OCI-LY1 (cell line): Measurements from ENCODE around the gene SH3BGR.

ENCODE experiments used
- H2AFZ ChIP-seq: fragments of 200-600 bp; sonication (generic), shearing (Covaris generic); 2 replicates; pipeline ENCODE4 v1.6.0; 2014; ENCODE audit warnings: antibody characterized with exemption, mild to moderate bottlenecking, low read length
- H3F3A ChIP-seq: fragments of 200-600 bp; sonication (generic), shearing (Covaris generic); 2 replicates; pipeline ENCODE4 v1.6.0; 2014; ENCODE audit warnings: mild to moderate bottlenecking, antibody characterized with exemption, low read length, moderate library complexity; ENCODE audit not compliant: insufficient read depth
- H3K27ac ChIP-seq: fragments of 200-600 bp; sonication (generic); 2 replicates; pipeline ENCODE4 v1.5.1; 2014; ENCODE audit warnings: low read length, mixed run types, mild to moderate bottlenecking, low read depth; ENCODE audit not compliant: poor library complexity, severe bottlenecking
- H3K27me3 ChIP-seq: fragments of 200-600 bp; sonication (generic); 2 replicates; pipeline ENCODE4 v1.6.0; 2014; ENCODE audit warnings: antibody characterized with exemption, mild to moderate bottlenecking, low read length, moderate library complexity; ENCODE audit not compliant: insufficient read depth
- H3K36me3 ChIP-seq: fragments of 200-600 bp; sonication (generic); 2 replicates; pipeline ENCODE4 v1.6.1; 2014; ENCODE audit warnings: mild to moderate bottlenecking, antibody characterized with exemption, low read length, moderate library complexity, mixed read lengths; ENCODE audit not compliant: insufficient read depth
- H3K4me1 ChIP-seq: fragments of 200-600 bp; sonication (generic); 2 replicates; pipeline ENCODE4 v1.5.1; 2014; ENCODE audit warnings: mild to moderate bottlenecking, low read length, moderate library complexity; ENCODE audit not compliant: insufficient read depth, severe bottlenecking
- H3K4me2 ChIP-seq: fragments of 200-600 bp; sonication (generic), shearing (Covaris generic); 2 replicates; pipeline ENCODE4 v1.6.1; 2014; ENCODE audit warnings: low read length
- H3K4me3 ChIP-seq: fragments of 200-600 bp; sonication (generic); 2 replicates; pipeline ENCODE4 v1.5.1; 2014; ENCODE audit warnings: low read length, low read depth, mild to moderate bottlenecking, mixed read lengths; ENCODE audit not compliant: poor library complexity, severe bottlenecking
- H3K79me2 ChIP-seq: fragments of 200-600 bp; shearing (Covaris generic); 2 replicates; pipeline ENCODE4 v1.6.1; 2016; ENCODE audit warnings: mixed run types, low read length, mixed read lengths; ENCODE audit not compliant: insufficient read depth
- H3K9ac ChIP-seq: fragments of 200-600 bp; sonication (generic), shearing (Covaris generic); 2 replicates; pipeline ENCODE4 v1.6.1; 2014; ENCODE audit warnings: mild to moderate bottlenecking, low read length, mixed read lengths
- H3K9me2 ChIP-seq: fragments of 200-600 bp; sonication (generic), shearing (Covaris generic); 2 replicates; pipeline ENCODE4 v1.6.1; 2014; ENCODE audit warnings: low read depth, mild to moderate bottlenecking, low read length, mixed read lengths
- H3K9me3 ChIP-seq: fragments of 200-600 bp; shearing (Covaris generic); 2 replicates; pipeline ENCODE4 v1.6.1; 2014; ENCODE audit warnings: low read length, mixed read lengths
- H4K20me1 ChIP-seq: fragments of 200-600 bp; sonication (generic), shearing (Covaris generic); 2 replicates; pipeline ENCODE4 v1.6.0; 2016; ENCODE audit warnings: mild to moderate bottlenecking, low read length; ENCODE audit not compliant: insufficient read depth
- EZH2 ChIP-seq: fragments of 200-600 bp; sonication (generic), shearing (Covaris generic); IDR thresholded peaks from 2 replicates; pipeline ENCODE4 v1.8.0; 2017; ENCODE audit warnings: borderline replicate concordance, mixed run types, mild to moderate bottlenecking, antibody characterized with exemption, low read length, moderate library complexity, mixed read lengths
- TF ChIP-seq, protein P1 (sequence below): fragments of 200-600 bp; sonication (generic), shearing (Covaris generic); IDR thresholded peaks from 2 replicates; pipeline ENCODE4 v1.5.1; 2017; ENCODE audit warnings: mild to moderate bottlenecking, antibody characterized with exemption, low read length, moderate library complexity, mixed read lengths

The SH3BGR gene

DNA sequence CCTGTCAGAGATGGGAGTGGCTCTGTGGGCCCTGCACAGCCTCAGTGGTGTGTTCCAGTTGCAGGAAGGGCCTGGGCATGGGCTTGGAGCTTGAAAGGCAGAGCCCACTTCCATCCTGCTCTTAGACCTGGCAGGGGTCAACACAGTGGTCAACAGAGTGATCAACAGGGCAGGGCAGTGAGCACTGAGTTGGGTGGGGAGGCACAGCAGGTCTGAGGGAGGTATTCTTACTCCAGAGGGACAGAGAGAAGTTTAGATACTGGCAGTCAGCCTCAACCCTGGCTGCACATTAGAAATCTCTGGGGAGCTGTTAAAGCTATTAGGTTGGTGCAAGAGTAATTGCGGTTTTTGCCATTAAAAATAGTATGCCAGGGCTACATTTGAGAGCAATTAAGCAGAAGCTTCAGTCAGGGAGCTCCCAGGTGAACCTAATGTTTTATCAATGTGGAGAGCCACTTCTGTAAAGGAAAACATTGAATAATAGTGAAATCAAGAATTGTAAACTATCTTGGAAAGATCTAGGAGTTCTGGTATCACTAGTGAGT is 37.7 kb downstream of the SH3BGR start:
- no peaks in the 10 kb centered on the region for H3K27me3 ChIP-seq
- no peak overlapping the region for H3K9ac ChIP-seq
- no peak overlapping the region for H2AFZ ChIP-seq
- no peaks in the 10 kb centered on the region for H3K4me1 ChIP-seq
- no peaks in the 10 kb centered on the region for H3F3A ChIP-seq
- TF ChIP-seq, protein P1, sequence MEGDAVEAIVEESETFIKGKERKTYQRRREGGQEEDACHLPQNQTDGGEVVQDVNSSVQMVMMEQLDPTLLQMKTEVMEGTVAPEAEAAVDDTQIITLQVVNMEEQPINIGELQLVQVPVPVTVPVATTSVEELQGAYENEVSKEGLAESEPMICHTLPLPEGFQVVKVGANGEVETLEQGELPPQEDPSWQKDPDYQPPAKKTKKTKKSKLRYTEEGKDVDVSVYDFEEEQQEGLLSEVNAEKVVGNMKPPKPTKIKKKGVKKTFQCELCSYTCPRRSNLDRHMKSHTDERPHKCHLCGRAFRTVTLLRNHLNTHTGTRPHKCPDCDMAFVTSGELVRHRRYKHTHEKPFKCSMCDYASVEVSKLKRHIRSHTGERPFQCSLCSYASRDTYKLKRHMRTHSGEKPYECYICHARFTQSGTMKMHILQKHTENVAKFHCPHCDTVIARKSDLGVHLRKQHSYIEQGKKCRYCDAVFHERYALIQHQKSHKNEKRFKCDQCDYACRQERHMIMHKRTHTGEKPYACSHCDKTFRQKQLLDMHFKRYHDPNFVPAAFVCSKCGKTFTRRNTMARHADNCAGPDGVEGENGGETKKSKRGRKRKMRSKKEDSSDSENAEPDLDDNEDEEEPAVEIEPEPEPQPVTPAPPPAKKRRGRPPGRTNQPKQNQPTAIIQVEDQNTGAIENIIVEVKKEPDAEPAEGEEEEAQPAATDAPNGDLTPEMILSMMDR: no peak
- TF ChIP-seq EZH2: no peak
- no peak overlapping the region for H3K4me3 ChIP-seq
- H4K20me1 ChIP-seq: no peaks in the 10 kb centered on the region
- H3K9me2 ChIP-seq: no peaks in the 10 kb centered on the region
- no peaks in the 10 kb centered on the region for H3K36me3 ChIP-seq
- no peaks in the 10 kb centered on the region for H3K9me3 ChIP-seq
- H3K27ac ChIP-seq: no peak overlapping the region
- H3K4me2 ChIP-seq: no peak overlapping the region
- no peaks in the 10 kb centered on the region for H3K79me2 ChIP-seq

DNA sequence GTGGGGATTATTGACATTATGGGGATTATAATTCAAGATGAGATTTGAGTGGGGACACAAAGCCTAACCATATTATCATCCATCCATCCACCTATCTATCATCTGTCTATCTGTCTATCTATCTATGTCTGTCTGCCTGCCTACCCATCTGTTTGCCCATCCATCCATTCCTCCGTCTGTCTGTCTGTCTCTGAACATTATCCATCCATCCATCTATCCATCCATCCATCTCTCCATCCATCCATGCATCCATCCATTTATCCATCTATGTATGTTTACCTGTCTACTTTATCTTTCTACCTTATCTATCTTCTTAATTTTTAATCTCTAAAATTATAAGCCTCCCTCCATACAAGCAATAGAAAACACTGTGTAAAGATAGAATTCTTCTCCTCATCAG is 47.4 kb downstream of the SH3BGR start:
- Histone ChIP-seq H2AFZ (no peak overlapping the region), H3K4me2 (no peak overlapping the region), H3K79me2 (no peaks in the 10 kb centered on the region), H3K36me3 (no peaks in the 10 kb centered on the region), H3K9ac (no peak overlapping the region), H3K9me3 (no peaks in the 10 kb centered on the region), H3K9me2 (no peaks in the 10 kb centered on the region; the same call in none of the 2 replicates), H4K20me1 (no peaks in the 10 kb centered on the region), H3K27ac (no peak overlapping the region), H3F3A (no peaks in the 10 kb centered on the region), H3K27me3 (no peaks in the 10 kb centered on the region), H3K4me1 (no peaks in the 10 kb centered on the region), H3K4me3 (no peak overlapping the region)
- TF ChIP-seq EZH2: no peak
- TF ChIP-seq, protein P1: no peak

DNA sequence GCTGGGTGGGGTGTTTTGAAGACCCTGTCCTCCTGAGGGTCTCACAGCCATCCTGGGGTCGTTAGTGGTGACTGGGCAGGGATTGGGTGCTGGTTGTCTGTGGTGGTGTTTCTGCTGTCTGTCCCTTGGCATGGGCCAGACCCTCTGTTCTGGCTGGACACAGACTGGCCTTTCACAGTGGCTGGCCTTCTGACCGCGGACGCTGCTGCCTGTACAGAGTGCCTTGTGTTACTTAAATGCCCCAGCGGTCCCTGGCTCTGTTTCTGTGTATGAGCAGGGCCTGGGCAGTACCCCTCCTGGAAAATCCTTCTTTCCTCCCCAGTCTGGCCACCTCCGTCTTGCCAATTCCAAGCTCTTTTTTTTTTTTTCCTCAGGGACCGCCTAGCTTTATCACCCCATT is 50.9 kb downstream of the SH3BGR start:
- H3K27ac ChIP-seq: no peak overlapping the region

More for the DNA sequence above, 50.9 kb downstream of the SH3BGR start:
- no peak overlapping the region for H2AFZ ChIP-seq
- H3K36me3 ChIP-seq: no peaks in the 10 kb centered on the region
- H3K4me3 ChIP-seq: no peak overlapping the region
- no peak for TF ChIP-seq EZH2
- TF ChIP-seq, protein P1: no peak
- H3K27me3 ChIP-seq: no peaks in the 10 kb centered on the region
- no peaks in the 10 kb centered on the region for H3K9me2 ChIP-seq
- no peaks in the 10 kb centered on the region for H4K20me1 ChIP-seq
- H3K4me2 ChIP-seq: no peak overlapping the region
- no peaks in the 10 kb centered on the region for H3F3A ChIP-seq
- no peak overlapping the region for H3K9ac ChIP-seq
- no peaks in the 10 kb centered on the region for H3K4me1 ChIP-seq
- no peaks in the 10 kb centered on the region for H3K79me2 ChIP-seq
- H3K9me3 ChIP-seq: no peaks in the 10 kb centered on the region
